ENCODE data around the gene SCARB1.

DNA sequence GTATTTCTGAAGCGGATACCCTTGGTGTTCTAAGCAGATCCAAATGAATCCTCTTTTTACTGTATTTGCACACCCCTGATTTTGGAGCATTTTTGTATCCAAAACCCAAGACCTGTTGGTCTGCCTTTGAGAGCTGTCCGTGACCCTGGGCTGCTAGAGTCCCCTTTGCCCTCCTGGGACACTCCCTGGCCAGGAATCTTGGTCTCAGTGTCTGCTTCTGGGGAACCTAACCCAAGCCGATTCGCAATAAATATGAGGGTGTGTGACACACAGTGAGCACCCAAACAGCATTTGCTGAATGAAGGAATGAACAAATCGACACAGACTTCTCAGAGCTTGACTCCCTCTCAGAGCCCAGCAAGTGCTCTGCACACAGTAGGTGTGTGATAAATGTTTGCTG, 92.9 kb downstream of the SCARB1 start:
- TF ChIP-seq, protein P1, sequence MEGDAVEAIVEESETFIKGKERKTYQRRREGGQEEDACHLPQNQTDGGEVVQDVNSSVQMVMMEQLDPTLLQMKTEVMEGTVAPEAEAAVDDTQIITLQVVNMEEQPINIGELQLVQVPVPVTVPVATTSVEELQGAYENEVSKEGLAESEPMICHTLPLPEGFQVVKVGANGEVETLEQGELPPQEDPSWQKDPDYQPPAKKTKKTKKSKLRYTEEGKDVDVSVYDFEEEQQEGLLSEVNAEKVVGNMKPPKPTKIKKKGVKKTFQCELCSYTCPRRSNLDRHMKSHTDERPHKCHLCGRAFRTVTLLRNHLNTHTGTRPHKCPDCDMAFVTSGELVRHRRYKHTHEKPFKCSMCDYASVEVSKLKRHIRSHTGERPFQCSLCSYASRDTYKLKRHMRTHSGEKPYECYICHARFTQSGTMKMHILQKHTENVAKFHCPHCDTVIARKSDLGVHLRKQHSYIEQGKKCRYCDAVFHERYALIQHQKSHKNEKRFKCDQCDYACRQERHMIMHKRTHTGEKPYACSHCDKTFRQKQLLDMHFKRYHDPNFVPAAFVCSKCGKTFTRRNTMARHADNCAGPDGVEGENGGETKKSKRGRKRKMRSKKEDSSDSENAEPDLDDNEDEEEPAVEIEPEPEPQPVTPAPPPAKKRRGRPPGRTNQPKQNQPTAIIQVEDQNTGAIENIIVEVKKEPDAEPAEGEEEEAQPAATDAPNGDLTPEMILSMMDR (IDR thresholded peaks at IDR 0.05): no peak
- no peak for TF ChIP-seq ZFX (IDR thresholded peaks at IDR 0.05; ENCODE audit: borderline replicate concordance)

Data from 22Rv1 (cell line).